ENCODE results near the gene TMEM158. TPM values are rescaled to one million over a fixed set of nuclear protein-coding genes. Genes with fewer than 3 reads are reported as not detected.

TMEM158 gene
- total RNA-seq, 1 experiment from 2014 or later, result 0.82 TPM

- no TSS peak for BruUV-seq (replicated peaks)
- no peak overlapping the region for H3K4me3 ChIP-seq (ENCODE audit: low read depth, low read length)
- CTCF ChIA-PET, result no interaction called here
- no peaks in the 10 kb centered on the region for H3K9me3 ChIP-seq
- Mint-ChIP-seq H3K9me3 (ENCODE audit: unreplicated experiment) (no peaks in the 10 kb centered on the region), H3K4me1 (ENCODE audit: low read depth, unreplicated experiment) (no peaks in the 10 kb centered on the region), H3K27ac (ENCODE audit: unreplicated experiment) (no peak overlapping the region), H3K36me3 (ENCODE audit: insufficient read depth, unreplicated experiment) (no peaks in the 10 kb centered on the region), H3K27me3 (ENCODE audit: insufficient read depth, unreplicated experiment) (peaks cover 9% of the 10 kb centered on the region), H3K4me3 (ENCODE audit: unreplicated experiment) (no peak overlapping the region)
- no peaks in the 10 kb centered on the region for H3K36me3 ChIP-seq (ENCODE audit: control insufficient read depth, insufficient read depth, low read length)
- H3K4me1 ChIP-seq, result no peaks in the 10 kb centered on the region
- TF ChIP-seq, protein P1, sequence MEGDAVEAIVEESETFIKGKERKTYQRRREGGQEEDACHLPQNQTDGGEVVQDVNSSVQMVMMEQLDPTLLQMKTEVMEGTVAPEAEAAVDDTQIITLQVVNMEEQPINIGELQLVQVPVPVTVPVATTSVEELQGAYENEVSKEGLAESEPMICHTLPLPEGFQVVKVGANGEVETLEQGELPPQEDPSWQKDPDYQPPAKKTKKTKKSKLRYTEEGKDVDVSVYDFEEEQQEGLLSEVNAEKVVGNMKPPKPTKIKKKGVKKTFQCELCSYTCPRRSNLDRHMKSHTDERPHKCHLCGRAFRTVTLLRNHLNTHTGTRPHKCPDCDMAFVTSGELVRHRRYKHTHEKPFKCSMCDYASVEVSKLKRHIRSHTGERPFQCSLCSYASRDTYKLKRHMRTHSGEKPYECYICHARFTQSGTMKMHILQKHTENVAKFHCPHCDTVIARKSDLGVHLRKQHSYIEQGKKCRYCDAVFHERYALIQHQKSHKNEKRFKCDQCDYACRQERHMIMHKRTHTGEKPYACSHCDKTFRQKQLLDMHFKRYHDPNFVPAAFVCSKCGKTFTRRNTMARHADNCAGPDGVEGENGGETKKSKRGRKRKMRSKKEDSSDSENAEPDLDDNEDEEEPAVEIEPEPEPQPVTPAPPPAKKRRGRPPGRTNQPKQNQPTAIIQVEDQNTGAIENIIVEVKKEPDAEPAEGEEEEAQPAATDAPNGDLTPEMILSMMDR (IDR thresholded peaks at IDR 0.05; ENCODE audit: insufficient read depth in 1 of 2, low read depth in 1 of 2, low read length in 1 of 2, severe bottlenecking in 1 of 2, unreplicated experiment in 1 of 2), result no peak
- no peaks in the 10 kb centered on the region; the same call in 1 of the 2 replicates for H3K27me3 ChIP-seq (replicated peaks; ENCODE audit: control insufficient read depth, insufficient read depth, low read length)
- no peak for DNase-seq
- intact Hi-C loops (cut with micrococcal nuclease; ENCODE audit: unreplicated experiment), result no loop called here
- POLR2A ChIA-PET, result no interaction called here
These were observed 43.9 kb upstream of the TMEM158 start for GRCh38 chr3:45269952-45270351.

GRCh38 chr3:45267097-45267496 lies 41.0 kb upstream of the TMEM158 start:
- no peak overlapping the region for H3K27ac Mint-ChIP-seq (ENCODE audit: unreplicated experiment)
- CTCF ChIA-PET, result no interaction called here
- no peak overlapping the region for H3K4me3 Mint-ChIP-seq (ENCODE audit: unreplicated experiment)
- Histone ChIP-seq H3K4me3 (ENCODE audit: low read depth, low read length) (no peak overlapping the region), H3K27me3 (replicated peaks; ENCODE audit: control insufficient read depth, insufficient read depth, low read length) (no peaks in the 10 kb centered on the region; the same call in 1 of the 2 replicates), H3K36me3 (ENCODE audit: control insufficient read depth, insufficient read depth, low read length) (no peaks in the 10 kb centered on the region), H3K4me1 (no peaks in the 10 kb centered on the region), H3K9me3 (no peaks in the 10 kb centered on the region)
- POLR2A ChIA-PET, result no interaction called here
- H3K36me3 Mint-ChIP-seq (ENCODE audit: insufficient read depth, unreplicated experiment), result no peaks in the 10 kb centered on the region
- H3K27me3 Mint-ChIP-seq (ENCODE audit: insufficient read depth, unreplicated experiment), result peaks cover 11% of the 10 kb centered on the region
- intact Hi-C loops (cut with micrococcal nuclease; ENCODE audit: unreplicated experiment), result no loop called here
- TF ChIP-seq, protein P1 (IDR thresholded peaks at IDR 0.05; ENCODE audit: insufficient read depth in 1 of 2, low read depth in 1 of 2, low read length in 1 of 2, severe bottlenecking in 1 of 2, unreplicated experiment in 1 of 2), result no peak
- no peaks in the 10 kb centered on the region for H3K4me1 Mint-ChIP-seq (ENCODE audit: low read depth, unreplicated experiment)
- no peak for DNase-seq
- no peaks in the 10 kb centered on the region for H3K9me3 Mint-ChIP-seq (ENCODE audit: unreplicated experiment)
- BruUV-seq (replicated peaks), result no TSS peak

- no peaks in the 10 kb centered on the region for H3K36me3 ChIP-seq (ENCODE audit: control insufficient read depth, insufficient read depth, low read length)
- H3K27me3 Mint-ChIP-seq (ENCODE audit: insufficient read depth, unreplicated experiment), result peaks cover 22% of the 10 kb centered on the region
- intact Hi-C loops (cut with micrococcal nuclease; ENCODE audit: unreplicated experiment), result no loop called here
- TF ChIP-seq, protein P1 (IDR thresholded peaks at IDR 0.05; ENCODE audit: insufficient read depth in 1 of 2, low read depth in 1 of 2, low read length in 1 of 2, severe bottlenecking in 1 of 2, unreplicated experiment in 1 of 2), result no peak
- ChIA-PET CTCF (interaction anchor here (1.2 kb wide), 2 partner anchors 10 to 36 kb away, joined by 3 read pairs; no protein-coding TSS in a partner anchor), POLR2A (interaction anchor here (0.6 kb wide), 1 partner anchor 10 kb away, joined by 3 read pairs; no protein-coding TSS in a partner anchor)
- H3K4me3 Mint-ChIP-seq (ENCODE audit: unreplicated experiment), result no peak overlapping the region
- no peaks in the 10 kb centered on the region; the same call in 1 of the 2 replicates for H3K27me3 ChIP-seq (replicated peaks; ENCODE audit: control insufficient read depth, insufficient read depth, low read length)
- H3K9me3 Mint-ChIP-seq (ENCODE audit: unreplicated experiment), result no peaks in the 10 kb centered on the region
- no peak overlapping the region for H3K27ac Mint-ChIP-seq (ENCODE audit: unreplicated experiment)
- no peaks in the 10 kb centered on the region for H3K36me3 Mint-ChIP-seq (ENCODE audit: insufficient read depth, unreplicated experiment)
- no peak for DNase-seq
- H3K9me3 ChIP-seq, result no peaks in the 10 kb centered on the region
- BruUV-seq (replicated peaks), result no TSS peak
- H3K4me3 ChIP-seq (ENCODE audit: low read depth, low read length), result no peak overlapping the region
- H3K4me1 ChIP-seq, result no peaks in the 10 kb centered on the region
- H3K4me1 Mint-ChIP-seq (ENCODE audit: low read depth, unreplicated experiment), result no peaks in the 10 kb centered on the region
These were observed 35.4 kb upstream of the TMEM158 start for GRCh38 chr3:45261333-45262110.
